ENCODE results near the gene RASSF5.

RASSF5 gene

GRCh38 chr1:206558794-206559671 is 51.7 kb downstream of the RASSF5 start:
- peak overlapping the region; percentile 93 for H3K27ac ChIP-seq
- no peak for TF ChIP-seq CTCF (conservative IDR thresholded peaks at IDR 0.05)

DNA sequence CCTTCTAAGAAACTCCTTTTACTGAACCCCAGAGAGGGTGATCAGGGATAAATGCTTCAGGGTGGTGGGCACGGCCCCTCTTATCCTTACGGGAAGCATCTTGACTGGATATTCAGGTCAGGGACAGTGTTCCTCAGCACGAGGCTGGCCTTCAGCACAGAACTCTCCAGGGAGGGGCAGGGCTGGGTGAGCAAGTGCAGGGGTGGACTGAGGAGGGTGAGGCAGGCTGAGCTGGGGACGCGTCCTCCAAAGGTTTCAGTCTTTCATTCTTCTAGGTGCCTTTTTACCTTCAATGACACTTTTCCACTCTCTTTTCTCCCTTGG is 52.3 kb downstream of the RASSF5 start:
- no peak for TF ChIP-seq CTCF (conservative IDR thresholded peaks at IDR 0.05)
- peak overlapping the region; percentile 93 for H3K27ac ChIP-seq

DNA sequence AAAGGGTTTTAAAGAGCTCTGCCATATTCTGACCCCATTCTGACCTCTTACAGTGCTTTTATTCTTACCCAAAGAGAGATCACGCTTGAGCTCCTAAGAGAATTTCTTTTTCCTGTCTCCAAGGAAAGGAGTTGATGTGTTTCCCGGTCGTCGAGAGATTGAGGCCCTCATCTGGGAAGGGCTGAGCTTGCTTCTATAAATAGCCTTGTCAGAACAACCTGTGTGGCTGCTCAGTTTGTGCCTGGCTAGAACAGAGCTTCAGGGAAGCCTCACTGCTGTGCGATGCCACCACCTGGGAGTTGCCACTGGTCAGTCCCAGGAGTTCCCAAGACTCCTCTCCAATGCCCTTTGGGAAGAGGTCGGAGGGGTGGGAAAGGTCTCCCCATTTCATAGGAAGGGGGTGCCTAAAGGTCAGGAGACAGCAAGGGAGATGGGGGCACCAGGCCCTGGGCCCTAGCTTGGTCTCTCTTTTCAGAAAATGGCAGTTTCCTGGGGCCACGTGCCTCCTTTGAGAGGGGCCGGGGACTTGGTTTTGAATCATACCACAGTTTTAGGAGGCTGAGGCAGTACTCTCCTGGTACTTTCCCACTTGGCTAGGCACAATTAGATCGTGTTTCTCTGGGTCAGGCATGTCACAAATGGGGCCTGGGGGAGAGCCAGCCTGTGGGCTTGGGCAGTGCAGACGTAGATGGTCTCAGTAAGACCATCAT is 52.8 kb downstream of the RASSF5 start:
- peak overlapping the region; percentile 93 for H3K27ac ChIP-seq
- TF ChIP-seq CTCF (conservative IDR thresholded peaks at IDR 0.05), result no peak

GRCh38 chr1:206563367-206564207 is 56.3 kb downstream of the RASSF5 start:
- TF ChIP-seq CTCF (conservative IDR thresholded peaks at IDR 0.05), result no peak
- no peak overlapping the region for H3K27ac ChIP-seq

DNA sequence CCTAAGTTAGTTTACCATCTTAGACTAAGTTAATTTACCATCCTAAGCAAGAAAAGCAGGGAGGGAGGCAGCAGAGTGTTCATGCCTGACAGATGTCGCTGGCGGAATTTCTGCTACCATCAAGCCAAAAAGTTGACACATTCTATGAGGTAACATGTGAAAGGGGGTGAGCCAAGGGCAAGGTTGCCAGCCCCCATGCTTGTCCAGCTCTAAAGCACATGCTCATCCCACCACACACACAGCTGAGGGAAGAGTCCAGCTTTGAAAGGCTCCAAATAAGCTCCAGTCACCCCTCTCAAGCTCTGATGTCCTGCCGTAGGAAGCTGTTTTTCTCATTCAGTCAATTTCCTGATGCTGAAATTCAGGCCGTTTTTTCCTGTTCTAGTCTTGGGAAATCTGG is 58.7 kb downstream of the RASSF5 start:
- H3K27ac ChIP-seq, result no peak overlapping the region
- no peak for TF ChIP-seq CTCF (conservative IDR thresholded peaks at IDR 0.05)

- no peak overlapping the region for H3K27ac ChIP-seq
- no peak for TF ChIP-seq CTCF (conservative IDR thresholded peaks at IDR 0.05)
Observed at GRCh38 chr1:206566999-206567398, 59.7 kb downstream of the RASSF5 start.

DNA sequence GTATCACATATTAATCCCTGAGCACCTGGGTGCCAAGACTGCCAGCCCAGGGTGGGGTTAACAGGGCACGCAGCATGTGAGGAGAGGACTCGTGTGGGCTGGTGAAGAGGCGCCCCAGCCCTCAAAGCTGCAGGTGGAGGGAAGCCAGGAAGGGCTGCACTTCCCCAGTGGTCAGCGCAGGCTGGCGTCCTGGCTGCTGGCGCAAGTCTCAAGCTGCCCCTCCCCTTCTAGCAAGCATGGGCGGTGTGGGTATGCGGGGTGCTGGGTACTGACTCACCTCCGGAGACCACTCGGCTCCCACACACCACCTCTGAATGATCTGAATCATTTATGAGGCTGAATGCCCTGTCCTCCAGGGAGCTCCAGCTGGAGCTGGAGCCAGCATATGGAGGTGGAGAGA is 60.9 kb downstream of the RASSF5 start:
- TF ChIP-seq CTCF (conservative IDR thresholded peaks at IDR 0.05), result no peak
- no peak overlapping the region for H3K27ac ChIP-seq

Data from VCaP (cell line).